Pulmonary artery endothelial cell (primary cell): ENCODE results near the gene SMCO3. TPM values are rescaled to one million over a fixed set of nuclear protein-coding genes. Genes with fewer than 3 reads are reported as not detected.

Experiments used
- total RNA-seq: library from RNA; depleted of rRNA; stranded (reverse); fragments of >200 nt; gene quantifications from 2 replicates; pipeline ENCODE4 v1.2.3, GENCODE V29; 2014

Gene SMCO3
- total RNA-seq, 1 donor from 2014 or later, result 0.46 TPM

Other genes starting within 250 kb of the SMCO3 start
- gene PLBD1, start 246.3 kb downstream of the SMCO3 start, total RNA-seq, result 0.25 and 0.40 TPM in 2 replicates
- gene GUCY2C, start 117.6 kb downstream of the SMCO3 start, total RNA-seq, result not detected in 2 replicates
- 17.3 and 22.4 TPM in 2 replicates for gene WBP11, start 10.7 kb downstream of the SMCO3 start, total RNA-seq
- gene C12orf60, start 10.5 kb downstream of the SMCO3 start, total RNA-seq, result 0.79 and 1.5 TPM in 2 replicates
- 18.7 and 74.4 TPM in 2 replicates for gene ART4, start 29.3 kb upstream of the SMCO3 start, total RNA-seq
- gene MGP, start 71.7 kb upstream of the SMCO3 start, total RNA-seq, result 56.4 and 196 TPM in 2 replicates
- gene ERP27, start 124.4 kb upstream of the SMCO3 start, total RNA-seq, result 0.14 and 0.33 TPM in 2 replicates
- gene ARHGDIB, start 147.4 kb upstream of the SMCO3 start, total RNA-seq, result 231 and 318 TPM in 2 replicates
- not detected in 2 replicates for gene PDE6H, start 158.9 kb upstream of the SMCO3 start, total RNA-seq